GM19025 (cell line): ENCODE results near the gene DDX25.
A peak's percentile ranks its signal among the peaks of the same experiment; 100 is the strongest.
"Not testable (repeated sequence)": the region's sequence is repeated elsewhere in the genome, so short reads cannot be mapped to it uniquely, and the experiment has no call there.

ENCODE experiments used
- ATAC-seq: cut with Tn5 transposase; IDR thresholded peaks from one replicate; pipeline ENCODE4 v1.9.1; 2021; ENCODE audit warnings: mild to moderate bottlenecking, low read depth, moderate library complexity; ENCODE audit not compliant: unreplicated experiment

The DDX25 gene

GRCh38 chr11:125902927-125903710, 1.2 kb upstream of the DDX25 start, which contains the start of gene PUS3:
Gene PUS3 (minus strand): TSS chr11:125903206. CDS start chr11:125896284, 6,922 bp downstream.
- ATAC-seq: peak; percentile 95

DNA sequence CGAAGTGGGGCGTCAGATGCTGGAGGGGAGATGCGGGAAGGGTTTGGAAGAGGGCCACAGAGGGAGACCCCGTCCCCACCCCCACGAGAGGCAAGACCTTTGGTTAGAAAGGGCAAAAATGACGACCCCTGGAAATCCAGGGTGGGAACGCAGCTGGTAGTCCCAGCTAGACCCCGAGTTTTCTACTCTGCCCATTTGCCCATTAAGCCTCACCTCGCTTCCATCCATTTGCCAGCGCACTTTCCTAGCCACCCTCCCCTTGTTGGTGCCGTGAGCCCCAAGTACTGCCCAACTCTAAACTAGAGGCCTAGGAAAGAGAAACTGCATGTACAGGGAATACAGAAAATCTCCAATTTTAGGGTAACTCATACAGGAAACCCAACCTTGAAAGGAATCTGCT, 370 bp downstream of the DDX25 start:
- ATAC-seq: no peak

- ATAC-seq: no peak
Observed at GRCh38 chr11:125910226-125910849, 6.0 kb downstream of the DDX25 start.

DNA sequence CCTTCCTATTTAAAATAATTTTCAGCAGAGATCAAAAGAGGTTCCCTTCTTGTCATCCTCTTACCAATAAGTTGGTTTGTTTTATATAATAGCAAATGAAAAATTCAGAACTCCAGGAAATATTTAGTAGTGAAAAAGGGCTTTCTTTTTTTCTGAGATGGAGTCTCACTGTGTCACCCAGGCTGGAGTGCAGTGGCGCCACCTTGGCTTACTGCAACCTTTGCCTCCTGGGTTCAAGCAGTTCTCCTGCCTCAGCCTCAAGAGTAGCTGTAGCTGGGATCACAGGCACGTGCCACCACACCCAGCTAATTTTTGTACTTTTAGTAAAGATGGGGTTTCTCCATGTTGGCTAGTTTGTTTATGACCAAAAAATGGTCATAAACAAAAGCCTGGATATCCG, 10.3 kb downstream of the DDX25 start:
- ATAC-seq: not testable (repeated sequence)

GRCh38 chr11:125916683-125917347, 12.5 kb downstream of the DDX25 start:
- ATAC-seq: no peak

DNA sequence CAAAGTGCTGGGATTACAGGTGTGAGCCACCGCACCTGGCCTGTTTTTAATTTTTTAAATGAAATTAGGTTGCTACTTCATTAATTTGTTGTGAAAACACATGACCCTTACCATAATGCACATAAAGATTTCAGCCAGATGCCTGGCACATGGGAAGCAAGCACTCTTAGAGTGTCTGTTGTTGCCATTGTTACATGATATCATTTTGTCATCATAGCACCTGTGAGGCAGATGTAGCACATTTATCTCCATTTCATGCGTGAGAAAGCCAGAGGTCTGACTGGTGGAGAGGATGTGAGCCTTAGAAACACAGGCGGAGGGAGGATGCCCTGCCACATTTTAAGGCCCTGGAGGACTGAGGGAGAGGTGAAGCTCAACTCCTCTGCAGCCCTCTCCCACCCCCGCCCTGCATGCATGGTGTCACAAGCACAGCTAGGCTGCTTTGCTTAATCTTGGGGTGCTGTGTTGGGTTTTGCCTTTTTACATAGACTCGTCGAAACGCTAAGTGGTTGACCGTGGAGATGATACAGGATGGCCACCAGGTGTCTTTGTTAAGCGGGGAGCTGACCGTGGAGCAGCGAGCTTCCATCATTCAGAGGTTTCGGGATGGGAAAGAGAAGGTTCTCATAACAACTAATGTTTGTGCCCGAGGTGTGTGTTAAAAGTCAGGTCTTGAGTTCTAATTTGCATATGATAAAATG, 14.0 kb downstream of the DDX25 start:
- ATAC-seq: no peak

- ATAC-seq: no peak
Observed at GRCh38 chr11:125921042-125921441, 16.7 kb downstream of the DDX25 start.

- no peak for ATAC-seq
Observed at GRCh38 chr11:125922156-125922555, 17.8 kb downstream of the DDX25 start.

DNA sequence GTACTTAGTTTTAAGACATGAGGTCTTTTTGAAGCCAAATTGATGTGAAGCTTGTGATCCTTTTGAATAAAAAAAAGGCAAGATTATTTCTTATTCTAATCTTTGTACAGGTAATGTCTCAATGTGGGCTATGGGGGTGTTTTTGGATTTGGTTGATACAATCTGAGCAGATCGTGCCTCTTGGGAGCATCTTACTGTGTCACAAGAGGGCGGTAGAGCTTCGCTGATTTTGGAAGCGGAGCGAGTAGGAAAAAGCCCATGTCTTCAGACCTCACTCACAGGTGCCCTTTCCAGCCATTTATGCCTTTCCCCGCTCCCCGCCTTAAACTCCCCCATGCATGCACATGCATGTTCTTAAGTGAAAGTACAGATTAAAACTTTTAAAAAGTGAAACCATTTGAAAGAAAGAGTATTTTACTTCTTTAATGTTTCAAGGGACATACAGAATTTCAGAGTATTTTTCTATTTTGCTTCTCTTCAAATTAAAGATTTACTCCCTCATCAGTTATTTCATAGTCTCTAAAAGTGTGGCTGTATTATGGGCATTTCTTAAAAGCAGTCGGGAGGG, 18.8 kb downstream of the DDX25 start:
- no peak for ATAC-seq

DNA sequence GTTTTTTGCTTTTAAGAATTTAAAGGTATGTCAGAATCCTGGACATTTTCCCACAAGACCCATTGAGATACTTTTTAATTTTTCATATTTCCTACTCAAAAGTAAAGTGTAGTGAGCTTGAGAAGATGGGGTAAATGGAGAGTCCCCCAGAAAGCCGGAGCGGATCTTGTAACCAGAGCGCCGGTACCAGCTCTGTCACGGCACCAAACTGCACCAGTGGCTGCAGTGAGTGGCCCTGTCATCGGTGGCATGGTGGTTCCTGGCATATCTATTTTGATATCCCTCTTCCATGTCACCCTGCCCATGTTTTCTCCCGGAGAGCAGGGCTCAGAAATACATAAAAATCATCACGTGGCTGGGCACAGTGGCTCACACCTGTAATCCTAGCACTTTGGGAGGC, 19.3 kb downstream of the DDX25 start:
- no peak for ATAC-seq

DNA sequence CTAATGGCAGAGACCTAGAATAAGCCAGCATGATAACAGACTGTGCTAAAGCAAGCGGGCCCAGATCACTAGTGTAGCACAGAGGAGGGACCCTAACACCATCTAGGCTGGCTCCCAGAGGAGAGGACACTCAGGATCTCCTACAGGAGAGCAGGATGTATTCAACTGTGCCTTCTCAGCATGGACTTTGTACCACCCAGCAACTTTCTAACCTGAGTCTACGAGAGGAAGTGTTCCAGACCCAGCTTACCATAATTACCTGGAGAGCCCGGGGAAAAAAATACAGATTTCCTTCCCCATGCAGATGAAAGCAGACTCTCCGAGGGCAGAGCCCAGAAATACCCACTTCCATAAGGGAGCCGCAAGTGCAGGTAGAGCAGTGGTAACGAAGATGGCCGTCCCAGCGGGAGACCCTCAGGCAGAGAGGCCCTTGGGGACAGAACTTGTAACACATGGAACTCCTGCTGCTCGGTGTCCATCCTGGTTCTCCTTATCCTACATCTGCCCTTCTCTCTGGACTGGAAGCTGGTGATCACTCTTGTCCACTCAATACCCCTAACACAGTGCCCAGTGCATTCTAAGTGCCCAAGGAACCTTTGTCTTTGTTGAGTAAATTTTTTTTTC, 20.2 kb downstream of the DDX25 start:
- no peak for ATAC-seq

GRCh38 chr11:125925247-125925740, 21.0 kb downstream of the DDX25 start:
- no peak for ATAC-seq

DNA sequence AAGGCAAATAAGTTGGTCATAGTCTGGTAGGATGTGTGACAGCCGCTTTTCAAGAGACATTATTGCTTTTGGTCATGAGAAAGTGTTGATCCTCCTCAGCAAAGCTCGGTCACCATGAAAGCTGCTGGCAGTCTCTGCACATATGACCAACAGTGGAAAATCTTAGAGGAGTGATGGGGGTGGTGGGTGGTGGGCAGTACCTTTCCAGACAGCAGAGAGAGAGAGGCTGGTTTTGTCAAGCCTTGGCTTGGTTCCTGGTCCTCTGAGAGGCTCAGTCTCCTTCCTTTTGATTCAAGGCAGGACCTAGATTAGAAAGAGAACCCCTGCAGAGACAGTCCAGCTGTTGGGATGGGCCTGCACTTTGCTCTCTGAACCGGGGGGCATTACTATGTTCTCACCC, 21.5 kb downstream of the DDX25 start:
- ATAC-seq: no peak

- no peak for ATAC-seq
Observed at GRCh38 chr11:125926682-125927081, 22.4 kb downstream of the DDX25 start.

DNA sequence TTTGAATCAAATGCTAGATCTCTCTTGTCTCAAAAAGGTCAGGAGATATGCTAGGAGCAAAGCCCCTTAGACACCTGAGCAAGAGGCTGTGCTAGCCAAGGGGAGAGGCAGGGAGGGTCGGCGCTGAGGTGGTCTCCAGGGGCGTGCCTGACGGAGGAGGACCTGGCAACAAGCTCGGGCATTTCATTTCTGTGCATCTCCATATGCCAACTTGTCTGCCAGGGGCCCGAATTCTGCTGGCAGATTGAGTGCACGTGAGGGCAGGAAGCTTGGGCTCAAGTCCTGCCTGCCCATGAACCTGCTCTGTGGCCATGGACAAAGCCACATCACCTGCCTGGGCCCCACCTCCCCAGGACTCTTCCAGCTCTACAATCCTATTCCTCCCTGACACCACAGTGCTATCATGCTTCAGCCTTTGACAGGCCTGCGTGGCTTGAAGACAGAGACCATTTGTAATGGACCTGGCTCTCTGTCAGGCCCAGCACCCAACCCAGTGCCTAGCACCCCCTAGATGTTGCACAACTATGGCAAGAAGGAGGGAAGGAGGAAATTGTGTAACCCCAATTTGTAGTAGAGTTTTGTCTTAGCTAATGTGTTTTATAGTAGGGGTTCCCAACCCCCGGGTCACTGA, 25.3 kb downstream of the DDX25 start:
- ATAC-seq: no peak

DNA sequence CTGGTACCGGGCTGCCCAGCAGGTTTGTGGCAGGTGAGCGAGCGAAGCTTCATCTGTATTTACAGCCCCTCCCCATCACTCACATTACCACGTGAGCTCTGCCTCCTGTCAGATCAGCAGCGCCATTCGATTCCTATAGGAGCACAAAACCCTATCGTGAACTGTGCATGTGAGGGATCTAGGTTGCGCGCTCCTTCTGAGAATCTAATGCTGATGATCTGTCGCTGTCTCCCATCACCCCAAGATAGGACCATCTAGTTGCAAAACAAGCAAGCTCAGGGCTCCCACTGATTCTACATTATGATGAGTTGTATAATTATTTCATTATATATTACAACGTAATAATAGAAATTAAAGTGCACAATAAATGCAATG, 25.8 kb downstream of the DDX25 start:
- ATAC-seq: no peak

DNA sequence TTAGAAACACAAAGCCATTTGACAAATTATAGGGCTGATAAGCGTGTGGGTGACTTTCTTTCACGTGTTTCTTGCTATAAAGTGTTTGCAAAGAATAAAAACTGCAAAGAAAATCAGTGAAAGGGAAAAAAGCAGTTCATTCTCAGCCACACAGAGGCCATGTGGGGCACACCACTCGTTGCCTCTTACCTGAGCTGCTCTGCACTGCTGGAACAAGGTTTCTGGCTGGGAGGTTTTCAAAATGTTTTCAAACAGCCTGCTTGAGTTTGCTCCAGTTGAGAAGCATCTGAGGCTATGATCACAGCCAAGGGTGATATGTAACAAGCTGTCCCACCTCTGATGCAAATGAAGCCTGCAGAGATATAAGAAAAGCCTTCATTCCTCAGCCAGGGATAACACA, 26.8 kb downstream of the DDX25 start:
- no peak for ATAC-seq

- no peak for ATAC-seq
Observed at GRCh38 chr11:125931668-125932067, 27.4 kb downstream of the DDX25 start.

GRCh38 chr11:125932301-125932700, 28.0 kb downstream of the DDX25 start:
- ATAC-seq: no peak
